Measurements from ENCODE around the gene TEAD1. TPM values are rescaled to one million over a fixed set of nuclear protein-coding genes. Genes with fewer than 3 reads are reported as not detected.

The TEAD1 gene
- total and polyA plus RNA-seq, 2 donors (not counting 3 experiments of a cell fraction or from before 2014, with no cell fraction given) = 15.3 to 49.0 TPM

- BruUV-seq (replicated peaks) = no TSS peak
- no peak for TF ChIP-seq POLR2AphosphoS5 (IDR thresholded peaks at IDR 0.05; ENCODE audit: insufficient read depth, low read depth, low read length)
- TF ChIP-seq EZH2 (IDR thresholded peaks at IDR 0.05; ENCODE audit: borderline replicate concordance, low read depth, low read length, severe bottlenecking) = no peak
- no peak for TF ChIP-seq POLR2A (IDR thresholded peaks at IDR 0.05; ENCODE audit: low read depth, low read length)
- TF ChIP-seq, protein P1, sequence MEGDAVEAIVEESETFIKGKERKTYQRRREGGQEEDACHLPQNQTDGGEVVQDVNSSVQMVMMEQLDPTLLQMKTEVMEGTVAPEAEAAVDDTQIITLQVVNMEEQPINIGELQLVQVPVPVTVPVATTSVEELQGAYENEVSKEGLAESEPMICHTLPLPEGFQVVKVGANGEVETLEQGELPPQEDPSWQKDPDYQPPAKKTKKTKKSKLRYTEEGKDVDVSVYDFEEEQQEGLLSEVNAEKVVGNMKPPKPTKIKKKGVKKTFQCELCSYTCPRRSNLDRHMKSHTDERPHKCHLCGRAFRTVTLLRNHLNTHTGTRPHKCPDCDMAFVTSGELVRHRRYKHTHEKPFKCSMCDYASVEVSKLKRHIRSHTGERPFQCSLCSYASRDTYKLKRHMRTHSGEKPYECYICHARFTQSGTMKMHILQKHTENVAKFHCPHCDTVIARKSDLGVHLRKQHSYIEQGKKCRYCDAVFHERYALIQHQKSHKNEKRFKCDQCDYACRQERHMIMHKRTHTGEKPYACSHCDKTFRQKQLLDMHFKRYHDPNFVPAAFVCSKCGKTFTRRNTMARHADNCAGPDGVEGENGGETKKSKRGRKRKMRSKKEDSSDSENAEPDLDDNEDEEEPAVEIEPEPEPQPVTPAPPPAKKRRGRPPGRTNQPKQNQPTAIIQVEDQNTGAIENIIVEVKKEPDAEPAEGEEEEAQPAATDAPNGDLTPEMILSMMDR (IDR thresholded peaks at IDR 0.05; ENCODE audit: extremely low read depth in 1 of 2, insufficient read depth in 1 of 2, low read depth in 1 of 2, low read length in 2 of 2) = no peak
- TF ChIP-seq MYC (IDR thresholded peaks at IDR 0.05; ENCODE audit: low read depth, low read length) = no peak
- no peak for TF ChIP-seq JUN (IDR thresholded peaks at IDR 0.05; ENCODE audit: borderline replicate concordance, insufficient read depth, insufficient read length, low read depth)
- no peak for TF ChIP-seq MAX (IDR thresholded peaks at IDR 0.05; ENCODE audit: insufficient read depth, insufficient read length)
- no peak for TF ChIP-seq FOS (IDR thresholded peaks at IDR 0.05; ENCODE audit: borderline replicate concordance, insufficient read depth, low read length)
- no peak for TF ChIP-seq GATA2 (IDR thresholded peaks at IDR 0.05; ENCODE audit: insufficient read depth, insufficient read length, low read depth, low read length)
- H3K27me3 ChIP-seq (ENCODE audit: control insufficient read depth in 2 of 2, insufficient read depth in 2 of 2, low read length in 2 of 2) = no peaks in the 10 kb centered on the region
- ChIA-PET POLR2A (no interaction called here), CTCF (interaction anchor here (1.4 to 1.6 kb wide), 3 partner anchors 10 to 30 kb away, joined by 4 to 6 read pairs (median 5); no protein-coding TSS in a partner anchor)
- H3K4me1 ChIP-seq (ENCODE audit: control insufficient read depth, extremely low read depth, insufficient read depth, low read length) = no peaks in the 10 kb centered on the region
- dilution Hi-C loops (cut with MboI; ENCODE audit: extremely low pct_ligation_motif_present, low sequenced_read_pairs) = no loop called here
- H3K27ac ChIP-seq (ENCODE audit: insufficient read depth, low read depth, low read length) = no peak overlapping the region
- no peak for FAIRE-seq
- no peak for DNase-seq (ENCODE audit: low read depth, low spot score)
- H2AFZ ChIP-seq (ENCODE audit: low read depth, low read length) = no peak overlapping the region
- intact Hi-C loops (cut with micrococcal nuclease) = no loop called here
- no peak overlapping the region for H3K4me3 ChIP-seq (replicated peaks in 1 of 3; ENCODE audit: insufficient read depth in 1 of 3, low read depth in 1 of 3, low read length in 3 of 3)
- no peak overlapping the region for H3K4me2 ChIP-seq (ENCODE audit: insufficient read depth, low read length)
- H3K9me1 ChIP-seq (replicated peaks; ENCODE audit: control insufficient read depth, extremely low read depth, insufficient read depth, low read length) = no peaks in the 10 kb centered on the region
- no peaks in the 10 kb centered on the region for H3K79me2 ChIP-seq (ENCODE audit: control insufficient read depth, insufficient read depth, low read length)
- peaks cover 0 to 2% of the 10 kb centered on the region in 2 experiments for H3K36me3 ChIP-seq (ENCODE audit: control insufficient read depth in 2 of 2, extremely low read depth in 1 of 2, insufficient read depth in 2 of 2, low read length in 2 of 2)
- no peaks in the 10 kb centered on the region for H4K20me1 ChIP-seq (replicated peaks; ENCODE audit: control insufficient read depth, extremely low read depth, insufficient read depth, low read length)
- H3K9ac ChIP-seq (replicated peaks; ENCODE audit: extremely low read depth, insufficient read depth, low read length) = no peak overlapping the region
- H3K9me3 ChIP-seq (replicated peaks; ENCODE audit: control insufficient read depth, insufficient read depth, low read length) = no peaks in the 10 kb centered on the region
Measured at GRCh38 chr11:12871788-12872321, 197.6 kb downstream of the TEAD1 start.
